ENCODE data around the gene SPARC.
"Not testable (repeated sequence)": the region's sequence is repeated elsewhere in the genome, so short reads cannot be mapped to it uniquely, and the experiment has no call there.

Gene SPARC

GRCh38 chr5:151692312-151692711 lies 5.6 kb upstream of the SPARC start:
- Histone ChIP-seq H3K27me3 (ENCODE audit: insufficient read depth, poor library complexity, severe bottlenecking) (peaks cover 2% of the 10 kb centered on the region), H3K4me3 (replicated peaks; ENCODE audit: insufficient read depth, low read length) (no peak overlapping the region), H3K27ac (replicated peaks) (no peak overlapping the region)
- no peak for DNase-seq (ENCODE audit: low read depth in 1 of 2, low spot score in 1 of 2)
- TF ChIP-seq POLR2AphosphoS5 (IDR thresholded peaks at IDR 0.05; ENCODE audit: low read depth) (no peak), REST (IDR thresholded peaks at IDR 0.05; ENCODE audit: insufficient replicate concordance, low read depth) (no peak), SPI1 (IDR thresholded peaks at IDR 0.05; ENCODE audit: borderline replicate concordance, low read depth) (no peak), CTCF (IDR thresholded peaks at IDR 0.05; ENCODE audit: insufficient read depth, low read length) (no peak)

- no peak for TF ChIP-seq GABPA (IDR thresholded peaks at IDR 0.05; ENCODE audit: low read depth)
- TF ChIP-seq SPI1 (IDR thresholded peaks at IDR 0.05; ENCODE audit: borderline replicate concordance, low read depth), result no peak
- no peak for TF ChIP-seq POLR2AphosphoS5 (IDR thresholded peaks at IDR 0.05; ENCODE audit: low read depth)
- TF ChIP-seq CTCF (IDR thresholded peaks at IDR 0.05; ENCODE audit: insufficient read depth, low read length), result no peak
- no peak for TF ChIP-seq REST (IDR thresholded peaks at IDR 0.05; ENCODE audit: insufficient replicate concordance, low read depth)
- Histone ChIP-seq H3K27ac (replicated peaks) (no peak overlapping the region), H3K27me3 (ENCODE audit: insufficient read depth, poor library complexity, severe bottlenecking) (peaks cover 7% of the 10 kb centered on the region), H3K4me3 (replicated peaks; ENCODE audit: insufficient read depth, low read length) (no peak overlapping the region)
- no peak for DNase-seq (ENCODE audit: low read depth in 1 of 2, low spot score in 1 of 2)
These were observed 5.0 kb upstream of the SPARC start for GRCh38 chr5:151691706-151692105.

GRCh38 chr5:151689591-151689990 lies 2.9 kb upstream of the SPARC start:
- H3K27me3 ChIP-seq (ENCODE audit: insufficient read depth, poor library complexity, severe bottlenecking), result peaks cover 15% of the 10 kb centered on the region
- H3K4me3 ChIP-seq (replicated peaks; ENCODE audit: insufficient read depth, low read length); H3K27ac ChIP-seq (replicated peaks); DNase-seq (ENCODE audit: low read depth in 1 of 2, low spot score in 1 of 2): not testable (repeated sequence)

- Histone ChIP-seq H3K4me3 (replicated peaks; ENCODE audit: insufficient read depth, low read length) (no peak overlapping the region), H3K27ac (replicated peaks) (no peak overlapping the region), H3K27me3 (ENCODE audit: insufficient read depth, poor library complexity, severe bottlenecking) (peaks cover 15% of the 10 kb centered on the region)
- DNase-seq (ENCODE audit: low read depth in 1 of 2, low spot score in 1 of 2), result no peak
- TF ChIP-seq CTCF (IDR thresholded peaks at IDR 0.05; ENCODE audit: insufficient read depth, low read length) (no peak), POLR2AphosphoS5 (IDR thresholded peaks at IDR 0.05; ENCODE audit: low read depth) (no peak), SPI1 (IDR thresholded peaks at IDR 0.05; ENCODE audit: borderline replicate concordance, low read depth) (no peak), GABPA (IDR thresholded peaks at IDR 0.05; ENCODE audit: low read depth) (no peak), REST (IDR thresholded peaks at IDR 0.05; ENCODE audit: insufficient replicate concordance, low read depth) (no peak)
These were observed 1.7 kb upstream of the SPARC start for GRCh38 chr5:151688436-151688835.

Measured in HL-60 (cell line).